Activated CD4-positive, alpha-beta T cell treated with anti-CD3 and anti-CD28 coated beads for 24 hours (primary cell): ENCODE data around the gene RALBP1.
"Not testable (repeated sequence)": the region's sequence is repeated elsewhere in the genome, so short reads cannot be mapped to it uniquely, and the experiment has no call there.

Experiments used
- DNase-seq, 2 donors: peaks; one replicate each; pipeline ENCODE4 v3.0.0-alpha.2; 2020; ENCODE audit warnings: low read depth in 2 of 2

The RALBP1 gene

DNA sequence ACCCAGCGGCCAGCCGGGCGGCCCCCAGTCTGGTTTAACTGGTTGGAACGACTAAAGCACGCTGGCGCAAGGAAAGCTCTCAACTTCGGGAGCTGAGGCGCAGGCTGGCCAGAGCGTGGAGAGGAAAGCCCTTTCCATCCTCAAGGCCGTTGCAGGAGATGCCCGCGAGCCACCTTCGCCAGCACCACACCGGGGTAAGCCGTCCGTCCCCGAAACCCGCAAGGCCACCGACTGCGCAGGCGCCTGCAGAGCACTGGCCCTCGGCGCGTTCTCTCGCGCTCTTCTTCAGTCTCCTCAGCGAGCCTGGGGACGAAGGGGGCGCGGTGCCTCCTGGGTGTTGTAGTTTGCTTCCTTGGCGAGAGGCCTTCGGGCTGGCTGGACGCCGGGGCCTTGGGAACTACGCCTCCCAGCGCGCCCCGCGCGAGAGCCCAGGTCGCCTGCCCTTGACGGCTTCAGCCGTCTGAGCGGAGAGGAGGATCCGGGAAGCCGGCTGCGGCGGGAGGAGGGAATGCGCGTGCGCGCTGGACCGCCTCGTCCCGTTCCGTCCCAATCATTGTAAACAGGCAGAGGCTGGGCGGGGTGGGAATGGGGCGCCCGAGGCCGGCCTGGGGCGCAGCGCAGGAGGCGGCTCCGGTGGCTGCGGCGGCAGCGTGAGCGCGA lies at the start of gene RALBP1:
RALBP1 (plus strand) TSS at position 531 of the 660 bp plus-strand sequence. CDS start 37,533 bp downstream, outside the sequence.
- peak; percentile 97 for DNase-seq

- DNase-seq = no peak
These were observed 48.6 kb upstream of the RALBP1 start for GRCh38 chr18:9426753-9427152.

DNA sequence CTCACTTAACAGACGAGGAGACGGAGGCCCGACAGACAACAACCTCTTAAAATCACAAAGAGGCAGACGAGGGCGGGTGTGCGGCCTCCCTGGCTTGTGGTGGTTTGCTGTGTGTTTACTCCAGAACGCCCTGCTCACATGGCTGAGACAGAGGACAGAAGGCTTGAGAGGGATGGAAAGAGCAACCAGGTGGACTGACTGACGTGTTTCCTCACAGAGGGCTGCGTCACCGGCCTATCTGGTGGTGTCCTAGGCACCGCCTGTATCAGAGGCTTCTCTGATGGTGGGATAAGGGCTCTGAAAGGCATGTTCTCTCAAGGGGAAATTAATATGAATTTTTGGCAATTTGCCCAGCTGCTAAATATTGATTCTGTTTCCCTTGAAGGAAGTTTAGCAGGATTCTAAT lies 47.0 kb upstream of the RALBP1 start:
- no peak for DNase-seq

GRCh38 chr18:9428862-9429661 lies 46.3 kb upstream of the RALBP1 start:
- DNase-seq = no peak

DNA sequence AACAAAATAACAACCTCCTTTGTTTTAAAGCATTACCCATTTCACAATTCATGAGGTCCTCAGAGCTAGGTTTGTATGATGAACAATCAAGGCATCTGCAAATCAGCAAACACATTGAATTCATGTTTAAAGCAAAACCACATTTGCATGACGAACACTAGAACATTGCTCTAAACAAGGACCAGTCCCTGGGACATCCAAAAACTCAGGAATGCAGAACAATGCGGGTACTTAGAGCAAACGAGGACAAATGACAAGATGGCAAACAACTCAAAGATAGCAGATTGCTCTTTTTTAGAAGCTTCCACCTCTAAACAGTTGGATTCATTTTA lies 45.7 kb upstream of the RALBP1 start:
- no peak for DNase-seq

DNA sequence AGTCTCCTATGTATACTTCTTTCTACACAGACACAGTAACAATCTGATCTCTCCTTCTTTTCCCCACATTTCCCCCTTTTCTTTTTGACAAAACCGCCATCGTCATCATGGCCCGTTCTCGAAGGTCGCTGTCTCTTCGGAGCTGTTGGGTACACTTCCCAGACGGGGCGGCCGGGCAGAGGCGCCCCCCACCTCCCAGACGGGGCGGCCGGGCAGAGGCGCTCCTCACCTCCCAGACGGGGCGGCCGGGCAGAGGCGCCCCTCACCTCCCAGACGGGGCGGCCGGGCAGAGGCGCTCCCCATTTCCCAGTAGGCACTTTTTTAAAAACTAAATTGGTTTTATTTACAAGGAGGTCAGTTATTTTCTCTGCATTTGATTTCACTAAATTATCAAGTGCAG lies 45.0 kb upstream of the RALBP1 start:
- not testable (repeated sequence) for DNase-seq

- no peak for DNase-seq
These were observed 44.0 kb upstream of the RALBP1 start for GRCh38 chr18:9431296-9431695.

GRCh38 chr18:9433122-9433521 lies 42.2 kb upstream of the RALBP1 start:
- not testable (repeated sequence) for DNase-seq

DNA sequence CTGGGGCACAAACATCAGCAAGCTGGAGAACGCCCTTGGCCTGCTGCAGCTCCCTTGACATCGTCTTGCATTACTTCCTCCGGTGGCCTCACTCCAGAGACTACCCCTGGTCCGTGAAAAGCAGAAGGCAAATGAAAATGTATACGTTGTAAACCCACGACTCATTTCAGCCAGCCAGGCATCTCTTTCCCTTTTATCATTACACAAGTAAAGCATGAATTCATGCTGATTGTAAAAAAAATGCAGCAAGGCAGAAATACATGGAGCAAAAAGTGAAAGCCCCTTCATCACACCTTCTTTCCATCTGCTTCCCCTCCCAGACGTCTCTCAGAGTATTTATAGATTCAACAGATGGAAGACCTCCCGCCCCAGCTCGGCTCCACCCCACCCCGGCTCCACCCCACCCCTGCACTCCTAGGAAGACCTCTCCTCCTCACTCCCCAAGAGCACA lies 41.6 kb upstream of the RALBP1 start:
- DNase-seq = no peak

- DNase-seq = no peak
These were observed 41.1 kb upstream of the RALBP1 start for GRCh38 chr18:9434122-9434701.

GRCh38 chr18:9435041-9435440 lies 40.3 kb upstream of the RALBP1 start:
- DNase-seq = no peak

DNA sequence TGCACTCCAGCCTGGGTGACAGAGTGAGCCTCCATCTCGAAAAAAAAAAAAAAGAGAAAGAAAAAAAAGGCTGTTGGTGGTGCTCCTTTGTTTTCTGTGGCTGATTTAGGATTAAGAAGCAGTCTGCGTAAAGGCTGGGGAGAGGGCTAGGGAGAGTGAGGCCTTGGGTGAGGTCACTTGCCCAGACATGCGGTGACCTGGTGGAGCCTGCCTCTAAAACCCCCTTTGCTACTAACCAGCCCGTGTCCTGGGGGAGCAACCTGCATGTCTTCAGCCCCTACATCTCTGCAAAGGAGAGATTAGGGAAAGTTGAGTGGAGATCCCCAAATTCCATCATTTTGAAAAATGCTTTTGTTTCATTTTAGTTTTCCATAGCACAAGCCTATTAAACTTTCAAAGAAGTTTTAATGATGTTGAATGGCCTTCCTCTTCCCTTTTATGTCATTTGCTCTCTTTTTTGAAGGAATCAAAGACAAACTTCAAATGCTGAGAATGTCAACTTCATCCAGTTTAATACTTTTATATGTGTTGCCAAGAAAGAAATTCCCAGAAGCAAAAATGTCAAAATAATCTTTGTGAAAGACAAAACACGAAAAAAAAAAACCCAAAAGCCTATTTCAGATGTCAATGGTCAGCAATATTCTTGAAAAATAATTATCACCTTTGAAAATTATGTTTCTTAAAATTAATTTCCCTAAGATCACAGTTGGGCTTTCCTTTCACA lies 38.9 kb upstream of the RALBP1 start:
- no peak for DNase-seq

DNA sequence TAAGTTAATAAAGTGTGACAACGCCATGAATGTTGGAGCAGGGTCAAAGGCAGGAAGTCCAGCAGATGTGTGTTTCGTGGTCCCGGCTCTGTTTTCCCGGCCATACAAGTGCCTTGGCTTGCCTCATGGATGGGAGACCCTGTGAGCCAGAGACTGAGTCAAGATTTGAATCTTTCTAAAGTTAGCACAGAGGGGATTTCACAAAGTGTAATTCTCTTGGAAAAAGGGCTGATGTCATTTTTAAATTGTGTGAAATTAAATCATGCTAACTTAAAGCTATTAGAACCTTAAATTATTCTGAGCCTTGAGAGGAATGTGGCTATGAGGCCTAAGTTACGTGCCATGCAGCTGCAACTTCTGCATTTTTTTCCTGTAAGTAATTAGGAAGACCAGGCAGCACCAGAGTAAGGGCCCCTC lies 38.3 kb upstream of the RALBP1 start:
- no peak for DNase-seq

- DNase-seq = no peak
These were observed 37.6 kb upstream of the RALBP1 start for GRCh38 chr18:9437672-9438071.

GRCh38 chr18:9441061-9441460 lies 34.3 kb upstream of the RALBP1 start:
- no peak for DNase-seq

DNA sequence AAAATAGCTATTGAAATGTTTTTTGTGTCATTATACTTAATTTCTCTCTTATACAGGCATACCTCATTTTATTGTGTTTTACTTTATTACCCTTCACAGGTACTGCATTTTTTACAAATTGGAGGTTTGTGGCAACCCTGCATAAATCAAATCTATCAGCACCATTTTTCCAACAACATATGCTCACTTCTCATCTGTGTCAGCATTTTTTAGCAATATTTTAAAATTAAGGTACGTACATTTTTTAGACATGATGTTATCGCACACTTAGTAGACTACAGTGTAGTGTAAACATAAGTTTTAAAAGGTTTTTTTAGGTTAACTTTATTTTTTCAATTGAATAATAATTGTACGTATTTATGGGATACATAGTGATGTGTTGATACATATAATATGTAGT lies 30.8 kb upstream of the RALBP1 start:
- no peak for DNase-seq

- DNase-seq = no peak
These were observed 28.5 kb upstream of the RALBP1 start for GRCh38 chr18:9446839-9447238.

- no peak for DNase-seq
These were observed 28.0 kb upstream of the RALBP1 start for GRCh38 chr18:9447334-9447733.

GRCh38 chr18:9449600-9450414 lies 25.5 kb upstream of the RALBP1 start:
- no peak for DNase-seq

GRCh38 chr18:9450920-9451319 lies 24.4 kb upstream of the RALBP1 start:
- not testable (repeated sequence) for DNase-seq

GRCh38 chr18:9453283-9453682 lies 22.0 kb upstream of the RALBP1 start:
- no peak for DNase-seq
